ENCODE results near the gene PDZD2.

PDZD2 gene

GRCh38 chr5:32155211-32155610 is 516.3 kb downstream of the PDZD2 start:
- no peak for DNase-seq

GRCh38 chr5:32156635-32157034 is 517.7 kb downstream of the PDZD2 start:
- DNase-seq: no peak

GRCh38 chr5:32157078-32157477 is 518.1 kb downstream of the PDZD2 start:
- no peak for DNase-seq

GRCh38 chr5:32158679-32158975 is 519.7 kb downstream of the PDZD2 start:
- no peak for DNase-seq

GRCh38 chr5:32159328-32160072 is 520.6 kb downstream of the PDZD2 start:
- DNase-seq: no peak

- no peak for DNase-seq
Observed at GRCh38 chr5:32160228-32160627, 521.3 kb downstream of the PDZD2 start.
